HCT116 (cell line): Measurements from ENCODE around the gene KLHL18. TPM values are rescaled to one million over a fixed set of nuclear protein-coding genes. Genes with fewer than 3 reads are reported as not detected.
A peak's percentile ranks its signal among the peaks of the same experiment; 100 is the strongest.

Experiments
- ATAC-seq: fragments of 200-7000 bp; cut with Tn5 transposase; 2 replicates; pipeline ENCODE4 v1.9.1; 2020; ENCODE audit warnings: mild to moderate bottlenecking, moderate library complexity
- BruUV-seq: library from RNA; stranded (reverse); fragments of 400-500 nt; replicated peaks from 2 replicates; lab custom pipeline; 2021; lab: Mats Ljungman, UMichigan
- CTCF ChIA-PET: fragments of 300-600 bp; sonication (Branson Sonifier 250); formaldehyde crosslinking; loops from one replicate; lab custom pipeline; 2021; ENCODE audit warnings: antibody characterized with exemption; lab: Charles Lee
- POLR2A ChIA-PET: fragments of 300-600, 350-600 bp; sonication (Branson Sonifier 250); formaldehyde crosslinking; loops from one replicate; lab custom pipeline; 2021; ENCODE audit warnings: antibody characterized with exemption; lab: Charles Lee
- RAD21 ChIA-PET, 2 experiments: fragments of 300-600 bp; sonication (Branson Sonifier 250); formaldehyde crosslinking; loops; one replicate each; lab custom pipeline; 2023; ENCODE audit warnings: low total read pairs in 2 of 2; ENCODE audit not compliant: uncharacterized antibody in 2 of 2, unreplicated experiment in 2 of 2, low non-redundant PET in 1 of 2; lab: Charles Lee
- DNase-seq: peaks from one replicate; pipeline ENCODE4 v3.0.0-alpha.2; 2010; ENCODE audit warnings: low read depth, low spot score
- H2AFZ ChIP-seq: fragments of 200-600 bp; shearing (Covaris generic), sonication (generic); 2 replicates; pipeline ENCODE4 v1.6.1; 2017; ENCODE audit warnings: low read depth, mixed run types, mixed read lengths, antibody characterized with exemption, low read length; ENCODE audit not compliant: poor library complexity, severe bottlenecking
- H3K27ac ChIP-seq: 2 replicates; pipeline ENCODE4 v1.5.1; 2012; ENCODE audit warnings: low read depth, low read length
- H3K27me3 ChIP-seq: fragments of 200-600 bp; sonication (generic); 2 replicates; pipeline ENCODE4 v1.6.1; 2016; ENCODE audit warnings: mixed run types, low read length, mixed read lengths; ENCODE audit not compliant: insufficient read depth
- H3K36me3 ChIP-seq, 2 experiments: fragments of 200-500 bp in 1 of 2; fragments of 200-600 bp in 1 of 2; sonication (Bioruptor generic) in 1 of 2; sonication (generic) in 1 of 2; 2 replicates each; pipeline versions ENCODE4 v1.5.1 to v1.6.1; 2014 to 2016; ENCODE audit warnings: low read length in 2 of 2, inconsistent platforms in 1 of 2, mixed read lengths in 1 of 2, mixed run types in 1 of 2; ENCODE audit not compliant: insufficient read depth in 2 of 2, control insufficient read depth in 1 of 2
- H3K4me1 ChIP-seq, 2 experiments: fragments of 200-600 bp in 1 of 2; sonication (generic) in 1 of 2; 2 replicates each; pipeline versions ENCODE4 v1.5.1 to v1.6.1; 2012 to 2017; ENCODE audit warnings: low read length in 2 of 2, inconsistent platforms in 1 of 2, mild to moderate bottlenecking in 1 of 2, mixed read lengths in 1 of 2, mixed run types in 1 of 2, moderate library complexity in 1 of 2; ENCODE audit not compliant: insufficient read depth in 2 of 2, control insufficient read depth in 1 of 2
- H3K4me2 ChIP-seq: fragments of 200-600 bp; sonication (generic); 2 replicates; pipeline ENCODE4 v1.6.1; 2017; ENCODE audit warnings: mixed run types, low read length, mixed read lengths
- H3K4me3 ChIP-seq, 2 experiments: fragments of 200-600 bp in 1 of 2; sonication (generic) in 1 of 2; replicated peaks in 1 of 2; 2 replicates each; pipeline ENCODE4 v1.5.1; 2011 to 2016; ENCODE audit warnings: low read length in 2 of 2, control low read depth in 1 of 2, low read depth in 1 of 2, mild to moderate bottlenecking in 1 of 2, mixed read lengths in 1 of 2, mixed run types in 1 of 2
- H3K79me2 ChIP-seq: fragments of 200-600 bp; sonication (generic); 2 replicates; pipeline ENCODE4 v1.6.1; 2017; ENCODE audit warnings: mild to moderate bottlenecking, mixed run types, low read length, moderate library complexity, mixed read lengths; ENCODE audit not compliant: insufficient read depth
- H3K9ac ChIP-seq: fragments of 200-600 bp; sonication (generic); 2 replicates; pipeline ENCODE4 v1.6.1; 2016; ENCODE audit warnings: low read length, mixed read lengths
- H3K9me2 ChIP-seq: fragments of 200-600 bp; sonication (generic), shearing (Covaris generic); 2 replicates; pipeline ENCODE4 v1.6.1; 2017; ENCODE audit warnings: mixed run types, mild to moderate bottlenecking, moderate library complexity; ENCODE audit not compliant: insufficient read depth
- H3K9me3 ChIP-seq, 2 experiments: fragments of 200-500 bp in 1 of 2; fragments of 200-600 bp in 1 of 2; sonication (Bioruptor generic) in 1 of 2; sonication (generic) in 1 of 2; 2 replicates each; pipeline ENCODE4 v1.6.1; 2014 to 2017; ENCODE audit warnings: low read length in 2 of 2, mixed read lengths in 2 of 2, inconsistent platforms in 1 of 2, low read depth in 1 of 2, mild to moderate bottlenecking in 1 of 2, mixed run types in 1 of 2, moderate library complexity in 1 of 2; ENCODE audit not compliant: control insufficient read depth in 1 of 2, insufficient read depth in 1 of 2
- H4K20me1 ChIP-seq: fragments of 200-600 bp; sonication (generic), shearing (Covaris generic); 2 replicates; pipeline ENCODE4 v1.6.1; 2017; ENCODE audit warnings: mixed run types, mild to moderate bottlenecking, moderate library complexity; ENCODE audit not compliant: insufficient read depth
- CBX3 ChIP-seq: IDR thresholded peaks from 2 replicates; pipeline ENCODE4 v1.6.1; 2012; ENCODE audit warnings: low read depth
- CEBPB ChIP-seq: IDR thresholded peaks from 2 replicates; pipeline ENCODE4 v1.6.1; 2012; ENCODE audit warnings: low read depth
- ELF1 ChIP-seq: IDR thresholded peaks from 2 replicates; pipeline ENCODE4 v1.6.1; 2012; ENCODE audit warnings: low read depth, borderline replicate concordance
- EZH2 ChIP-seq: fragments of 200-600 bp; sonication (generic); IDR thresholded peaks from 2 replicates; pipeline ENCODE4 v1.6.1; 2017; ENCODE audit warnings: antibody characterized with exemption, mixed run types
- EZH2phosphoT487 ChIP-seq: fragments of 200-600 bp; IDR thresholded peaks from 2 replicates; pipeline ENCODE4 v1.6.1; 2018; ENCODE audit warnings: antibody characterized with exemption, borderline replicate concordance
- FOSL1 ChIP-seq: IDR thresholded peaks from 2 replicates; pipeline ENCODE4 v1.6.1; 2012; ENCODE audit warnings: low read depth
- JUND ChIP-seq: IDR thresholded peaks from 2 replicates; pipeline ENCODE4 v1.6.1; 2012
- MAX ChIP-seq: IDR thresholded peaks from 2 replicates; pipeline ENCODE4 v1.6.1; 2012
- POLR2A ChIP-seq: IDR thresholded peaks from 2 replicates; pipeline ENCODE4 v1.7.0; 2011; ENCODE audit warnings: borderline replicate concordance; ENCODE audit not compliant: insufficient read depth, insufficient read length; ENCODE audit errors: extremely low read depth
- POLR2AphosphoS5 ChIP-seq: IDR thresholded peaks from 2 replicates; pipeline ENCODE4 v1.6.1; 2011; ENCODE audit warnings: mild to moderate bottlenecking, low read depth, low read length, moderate library complexity
- SIN3A ChIP-seq: IDR thresholded peaks from 2 replicates; pipeline ENCODE4 v1.6.1; 2012; ENCODE audit warnings: low read depth
- SP1 ChIP-seq: IDR thresholded peaks from 2 replicates; pipeline ENCODE4 v1.6.1; 2012; ENCODE audit warnings: low read depth
- SRF ChIP-seq: IDR thresholded peaks from 2 replicates; pipeline ENCODE4 v1.6.1; 2012; ENCODE audit warnings: low read depth
- ZFX ChIP-seq: fragments of 450-650 bp; IDR thresholded peaks from 2 replicates; pipeline ENCODE4 v1.6.1; 2017
- intact Hi-C: fragments of 100-400 bp; cut with micrococcal nuclease; formaldehyde crosslinking; loops from 2 replicates; pipeline ENCODE4 v1.10.0; 2022
- total RNA-seq: library from RNA; stranded (reverse); gene quantifications from one replicate; pipeline ENCODE4 v1.2.1, GENCODE V29; 2021; ENCODE audit not compliant: unreplicated experiment
- TF ChIP-seq, protein P1 (sequence below): IDR thresholded peaks from 2 replicates; pipeline ENCODE4 v1.6.1; 2011; ENCODE audit warnings: mild to moderate bottlenecking, low read length, moderate library complexity; ENCODE audit not compliant: insufficient replicate concordance; ENCODE audit errors: extremely low read depth
- TF ChIP-seq, protein P2 (sequence below), 3 experiments: fragments of 200-600 bp in 1 of 3; sonication (generic) in 1 of 3; IDR thresholded peaks in 2 of 3; conservative IDR thresholded peaks in 1 of 3; 2 replicates each; pipeline ENCODE4 v1.5.1; 2012 to 2017; ENCODE audit warnings: low read depth in 2 of 3, low read length in 2 of 3, antibody characterized with exemption in 1 of 3, borderline replicate concordance in 1 of 3, control low read depth in 1 of 3, mild to moderate bottlenecking in 1 of 3, mixed read lengths in 1 of 3, mixed run types in 1 of 3, moderate library complexity in 1 of 3; ENCODE audit not compliant: insufficient read depth in 1 of 3
- TF ChIP-seq, protein P3 (sequence below): IDR thresholded peaks from 2 replicates; pipeline ENCODE4 v1.6.1; 2012; ENCODE audit warnings: low read depth

The KLHL18 gene
- total RNA-seq, 1 experiment from 2014 or later = 32.3 TPM

GRCh38 chr3:47267490-47267824, 15.3 kb upstream of the KLHL18 start:
- TF ChIP-seq MAX (no peak), ELF1 (no peak), SRF (no peak), CBX3 (no peak), JUND (no peak), SIN3A (no peak), SP1 (no peak), POLR2A (no peak), POLR2AphosphoS5 (no peak), CEBPB (no peak), EZH2 (no peak), ZFX (no peak), EZH2phosphoT487 (no peak), FOSL1 (no peak)
- TF ChIP-seq, protein P1, sequence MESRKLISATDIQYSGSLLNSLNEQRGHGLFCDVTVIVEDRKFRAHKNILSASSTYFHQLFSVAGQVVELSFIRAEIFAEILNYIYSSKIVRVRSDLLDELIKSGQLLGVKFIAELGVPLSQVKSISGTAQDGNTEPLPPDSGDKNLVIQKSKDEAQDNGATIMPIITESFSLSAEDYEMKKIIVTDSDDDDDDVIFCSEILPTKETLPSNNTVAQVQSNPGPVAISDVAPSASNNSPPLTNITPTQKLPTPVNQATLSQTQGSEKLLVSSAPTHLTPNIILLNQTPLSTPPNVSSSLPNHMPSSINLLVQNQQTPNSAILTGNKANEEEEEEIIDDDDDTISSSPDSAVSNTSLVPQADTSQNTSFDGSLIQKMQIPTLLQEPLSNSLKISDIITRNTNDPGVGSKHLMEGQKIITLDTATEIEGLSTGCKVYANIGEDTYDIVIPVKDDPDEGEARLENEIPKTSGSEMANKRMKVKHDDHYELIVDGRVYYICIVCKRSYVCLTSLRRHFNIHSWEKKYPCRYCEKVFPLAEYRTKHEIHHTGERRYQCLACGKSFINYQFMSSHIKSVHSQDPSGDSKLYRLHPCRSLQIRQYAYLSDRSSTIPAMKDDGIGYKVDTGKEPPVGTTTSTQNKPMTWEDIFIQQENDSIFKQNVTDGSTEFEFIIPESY = no peak
- TF ChIP-seq, protein P2, sequence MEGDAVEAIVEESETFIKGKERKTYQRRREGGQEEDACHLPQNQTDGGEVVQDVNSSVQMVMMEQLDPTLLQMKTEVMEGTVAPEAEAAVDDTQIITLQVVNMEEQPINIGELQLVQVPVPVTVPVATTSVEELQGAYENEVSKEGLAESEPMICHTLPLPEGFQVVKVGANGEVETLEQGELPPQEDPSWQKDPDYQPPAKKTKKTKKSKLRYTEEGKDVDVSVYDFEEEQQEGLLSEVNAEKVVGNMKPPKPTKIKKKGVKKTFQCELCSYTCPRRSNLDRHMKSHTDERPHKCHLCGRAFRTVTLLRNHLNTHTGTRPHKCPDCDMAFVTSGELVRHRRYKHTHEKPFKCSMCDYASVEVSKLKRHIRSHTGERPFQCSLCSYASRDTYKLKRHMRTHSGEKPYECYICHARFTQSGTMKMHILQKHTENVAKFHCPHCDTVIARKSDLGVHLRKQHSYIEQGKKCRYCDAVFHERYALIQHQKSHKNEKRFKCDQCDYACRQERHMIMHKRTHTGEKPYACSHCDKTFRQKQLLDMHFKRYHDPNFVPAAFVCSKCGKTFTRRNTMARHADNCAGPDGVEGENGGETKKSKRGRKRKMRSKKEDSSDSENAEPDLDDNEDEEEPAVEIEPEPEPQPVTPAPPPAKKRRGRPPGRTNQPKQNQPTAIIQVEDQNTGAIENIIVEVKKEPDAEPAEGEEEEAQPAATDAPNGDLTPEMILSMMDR (IDR thresholded peaks at IDR 0.05 in 2 of 3, conservative IDR thresholded peaks at IDR 0.05 in 1 of 3; ENCODE audit: borderline replicate concordance in 1 of 3, insufficient read depth in 1 of 3, low read depth in 2 of 3, low read length in 2 of 3) = no peak
- TF ChIP-seq, protein P3, sequence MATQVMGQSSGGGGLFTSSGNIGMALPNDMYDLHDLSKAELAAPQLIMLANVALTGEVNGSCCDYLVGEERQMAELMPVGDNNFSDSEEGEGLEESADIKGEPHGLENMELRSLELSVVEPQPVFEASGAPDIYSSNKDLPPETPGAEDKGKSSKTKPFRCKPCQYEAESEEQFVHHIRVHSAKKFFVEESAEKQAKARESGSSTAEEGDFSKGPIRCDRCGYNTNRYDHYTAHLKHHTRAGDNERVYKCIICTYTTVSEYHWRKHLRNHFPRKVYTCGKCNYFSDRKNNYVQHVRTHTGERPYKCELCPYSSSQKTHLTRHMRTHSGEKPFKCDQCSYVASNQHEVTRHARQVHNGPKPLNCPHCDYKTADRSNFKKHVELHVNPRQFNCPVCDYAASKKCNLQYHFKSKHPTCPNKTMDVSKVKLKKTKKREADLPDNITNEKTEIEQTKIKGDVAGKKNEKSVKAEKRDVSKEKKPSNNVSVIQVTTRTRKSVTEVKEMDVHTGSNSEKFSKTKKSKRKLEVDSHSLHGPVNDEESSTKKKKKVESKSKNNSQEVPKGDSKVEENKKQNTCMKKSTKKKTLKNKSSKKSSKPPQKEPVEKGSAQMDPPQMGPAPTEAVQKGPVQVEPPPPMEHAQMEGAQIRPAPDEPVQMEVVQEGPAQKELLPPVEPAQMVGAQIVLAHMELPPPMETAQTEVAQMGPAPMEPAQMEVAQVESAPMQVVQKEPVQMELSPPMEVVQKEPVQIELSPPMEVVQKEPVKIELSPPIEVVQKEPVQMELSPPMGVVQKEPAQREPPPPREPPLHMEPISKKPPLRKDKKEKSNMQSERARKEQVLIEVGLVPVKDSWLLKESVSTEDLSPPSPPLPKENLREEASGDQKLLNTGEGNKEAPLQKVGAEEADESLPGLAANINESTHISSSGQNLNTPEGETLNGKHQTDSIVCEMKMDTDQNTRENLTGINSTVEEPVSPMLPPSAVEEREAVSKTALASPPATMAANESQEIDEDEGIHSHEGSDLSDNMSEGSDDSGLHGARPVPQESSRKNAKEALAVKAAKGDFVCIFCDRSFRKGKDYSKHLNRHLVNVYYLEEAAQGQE = no peak
- DNase-seq (no peak), ATAC-seq (no peak)
- Histone ChIP-seq H3K9me2 (no peaks in the 10 kb centered on the region), H3K9me3 (no peaks in the 10 kb centered on the region), H3K27ac (no peak overlapping the region), H3K4me1 (peaks cover 15 to 16% of the 10 kb centered on the region in 2 experiments), H3K27me3 (no peaks in the 10 kb centered on the region), H3K36me3 (no peaks in the 10 kb centered on the region), H4K20me1 (no peaks in the 10 kb centered on the region), H3K4me3 (no peak overlapping the region), H3K9ac (no peak overlapping the region), H3K4me2 (peak overlapping the region; percentile 51; the same call in 1 of the 2 replicates), H2AFZ (no peak overlapping the region), H3K79me2 (no peaks in the 10 kb centered on the region)
- intact Hi-C loops = no loop called here
- no TSS peak for BruUV-seq
- ChIA-PET CTCF (interaction anchor here (0.9 to 1.5 kb wide), 3 partner anchors 17 to 153 kb away, joined by 3 to 5 read pairs (median 3); no protein-coding TSS in a partner anchor), RAD21 (no interaction called here), POLR2A (no interaction called here)
